GM21447 (cell line): ENCODE data around the gene ADGRG4.

ENCODE experiments used
- ATAC-seq: cut with Tn5 transposase; IDR thresholded peaks from one replicate; pipeline ENCODE4 v1.9.1; 2021; ENCODE audit not compliant: unreplicated experiment

ADGRG4 gene

DNA sequence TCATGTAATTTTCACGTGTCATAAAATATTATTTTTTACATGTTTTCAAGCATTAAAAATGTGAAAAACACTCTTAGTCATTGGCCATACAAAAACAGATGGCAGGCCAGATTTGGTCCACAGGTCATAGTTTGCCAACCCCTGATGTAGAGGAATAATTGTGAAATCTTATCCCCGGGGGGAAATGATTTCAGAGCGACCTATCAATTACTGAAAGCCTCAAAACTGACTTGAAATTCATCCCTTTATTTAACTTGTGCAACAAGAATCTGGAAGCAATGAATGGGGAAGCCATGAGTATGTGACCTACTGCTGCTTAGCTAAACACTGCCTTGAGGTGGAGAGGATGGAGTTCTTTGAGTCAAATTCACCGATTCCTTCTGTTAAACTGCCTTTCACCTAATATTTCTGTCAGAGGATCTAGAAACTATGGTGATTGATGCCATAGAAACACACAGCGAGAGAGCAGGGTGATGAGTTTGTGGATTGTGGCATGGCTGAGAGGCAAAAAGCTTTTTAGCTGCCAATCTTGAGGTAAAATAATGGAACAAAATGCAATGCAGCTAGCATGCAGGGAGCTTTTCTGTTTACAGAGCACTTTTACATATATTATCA, 156.6 kb downstream of the ADGRG4 start:
- ATAC-seq, result no peak

DNA sequence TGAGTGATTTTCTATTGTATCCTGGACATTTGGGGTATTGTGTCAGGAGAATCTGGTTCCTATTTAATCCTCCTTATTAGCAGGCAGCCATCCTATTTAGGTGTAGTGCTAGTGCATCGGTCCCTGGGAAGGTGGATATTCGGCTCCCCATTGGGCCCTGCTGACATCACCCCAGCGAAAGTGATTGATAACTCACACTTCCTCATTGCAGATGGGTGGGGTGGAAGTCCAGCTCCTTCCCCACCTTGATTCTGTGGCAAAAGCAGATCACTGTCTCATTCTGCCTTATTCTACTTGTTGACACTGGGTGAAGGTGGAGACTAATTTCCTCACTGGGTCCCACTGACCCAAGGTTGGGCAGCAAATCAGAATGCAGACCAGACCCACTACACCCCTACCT, 163.8 kb downstream of the ADGRG4 start:
- no peak for ATAC-seq
